ENCODE data around the gene ZNF813.

DNA sequence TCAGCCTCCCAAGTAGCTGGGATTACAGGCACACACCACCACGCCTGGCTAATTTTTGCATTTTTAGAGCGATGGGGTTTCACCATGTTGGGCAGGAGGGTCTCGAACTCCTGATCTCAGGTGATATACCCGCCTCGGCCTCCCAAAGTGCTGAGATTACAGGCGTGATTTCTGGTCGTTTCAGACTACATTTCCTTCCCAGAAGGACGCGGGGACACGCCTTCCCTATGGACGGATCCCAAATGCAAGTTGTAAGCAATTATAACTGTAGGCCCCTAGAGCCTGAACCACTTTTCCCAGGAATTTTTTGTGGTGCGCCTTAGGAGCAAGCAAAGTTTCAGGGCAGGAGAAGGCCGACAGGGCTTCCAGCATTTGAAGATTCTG lies 52.6 kb downstream of the ZNF813 start:
- TF ChIP-seq GATA2 (IDR thresholded peaks at IDR 0.05; ENCODE audit: low read depth, low read length) (no peak), GATA3 (IDR thresholded peaks at IDR 0.05; ENCODE audit: low read depth, low read length) (no peak)
